ENCODE data around the gene TMC1. TPM values are rescaled to one million over a fixed set of nuclear protein-coding genes. Genes with fewer than 3 reads are reported as not detected.

The TMC1 gene
- total RNA-seq, 1 donor from 2014 or later: not detected

DNA sequence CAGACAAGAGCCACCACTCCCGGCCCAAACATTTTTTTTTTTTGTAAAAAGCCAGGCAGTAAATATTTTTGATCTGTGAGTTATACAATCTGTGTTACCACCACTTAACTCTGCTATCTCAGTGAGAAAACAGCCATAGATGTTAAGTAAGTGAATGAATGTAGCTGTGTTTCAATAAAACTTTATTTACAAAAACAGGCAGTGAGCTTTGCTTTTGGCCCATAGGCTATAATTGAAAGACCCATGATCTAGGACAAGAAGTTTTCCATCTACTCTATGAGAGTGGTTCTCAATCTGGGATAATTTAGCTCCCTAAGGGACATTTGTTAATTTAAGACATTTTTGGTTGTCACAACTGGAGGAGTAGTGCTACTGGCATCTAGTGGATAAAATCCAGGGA lies 91.0 kb downstream of the TMC1 start:
- Histone ChIP-seq H3K9me3 (no peaks in the 10 kb centered on the region), H3K4me3 (no peak overlapping the region), H3K4me1 (no peaks in the 10 kb centered on the region), H3K27me3 (no peaks in the 10 kb centered on the region), H3K27ac (no peak overlapping the region), H3K36me3 (no peaks in the 10 kb centered on the region)
- ATAC-seq (no peak), DNase-seq (no peak)
- intact Hi-C loops (cut with DNase I): no loop called here
- TF ChIP-seq, protein P1, sequence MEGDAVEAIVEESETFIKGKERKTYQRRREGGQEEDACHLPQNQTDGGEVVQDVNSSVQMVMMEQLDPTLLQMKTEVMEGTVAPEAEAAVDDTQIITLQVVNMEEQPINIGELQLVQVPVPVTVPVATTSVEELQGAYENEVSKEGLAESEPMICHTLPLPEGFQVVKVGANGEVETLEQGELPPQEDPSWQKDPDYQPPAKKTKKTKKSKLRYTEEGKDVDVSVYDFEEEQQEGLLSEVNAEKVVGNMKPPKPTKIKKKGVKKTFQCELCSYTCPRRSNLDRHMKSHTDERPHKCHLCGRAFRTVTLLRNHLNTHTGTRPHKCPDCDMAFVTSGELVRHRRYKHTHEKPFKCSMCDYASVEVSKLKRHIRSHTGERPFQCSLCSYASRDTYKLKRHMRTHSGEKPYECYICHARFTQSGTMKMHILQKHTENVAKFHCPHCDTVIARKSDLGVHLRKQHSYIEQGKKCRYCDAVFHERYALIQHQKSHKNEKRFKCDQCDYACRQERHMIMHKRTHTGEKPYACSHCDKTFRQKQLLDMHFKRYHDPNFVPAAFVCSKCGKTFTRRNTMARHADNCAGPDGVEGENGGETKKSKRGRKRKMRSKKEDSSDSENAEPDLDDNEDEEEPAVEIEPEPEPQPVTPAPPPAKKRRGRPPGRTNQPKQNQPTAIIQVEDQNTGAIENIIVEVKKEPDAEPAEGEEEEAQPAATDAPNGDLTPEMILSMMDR (IDR thresholded peaks at IDR 0.05): no peak

DNA sequence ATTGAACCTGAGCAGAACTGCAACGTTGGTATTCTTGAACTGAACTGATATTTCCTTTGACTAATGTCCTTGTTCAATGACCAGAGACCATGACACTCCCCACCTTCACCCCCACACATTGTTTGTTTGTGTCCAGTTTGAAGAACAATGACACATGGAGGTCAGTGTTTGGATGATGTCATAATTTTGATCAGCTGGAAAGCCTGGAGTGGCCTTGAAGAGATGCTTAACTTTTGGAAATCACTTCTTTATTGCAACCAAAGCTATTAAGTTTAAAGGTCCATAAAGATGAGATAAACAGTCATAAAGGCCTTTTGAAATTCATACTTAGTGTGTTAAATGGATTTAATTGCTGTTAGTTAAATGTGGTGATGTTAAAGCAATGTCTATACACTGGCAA lies 92.7 kb downstream of the TMC1 start:
- no peaks in the 10 kb centered on the region for H3K4me1 ChIP-seq
- H3K4me3 ChIP-seq: no peak overlapping the region
- no peak for ATAC-seq
- no peaks in the 10 kb centered on the region for H3K9me3 ChIP-seq
- DNase-seq: no peak
- TF ChIP-seq, protein P1 (IDR thresholded peaks at IDR 0.05): no peak
- intact Hi-C loops (cut with DNase I): no loop called here
- no peak overlapping the region for H3K27ac ChIP-seq
- H3K36me3 ChIP-seq: no peaks in the 10 kb centered on the region
- H3K27me3 ChIP-seq: no peaks in the 10 kb centered on the region

DNA sequence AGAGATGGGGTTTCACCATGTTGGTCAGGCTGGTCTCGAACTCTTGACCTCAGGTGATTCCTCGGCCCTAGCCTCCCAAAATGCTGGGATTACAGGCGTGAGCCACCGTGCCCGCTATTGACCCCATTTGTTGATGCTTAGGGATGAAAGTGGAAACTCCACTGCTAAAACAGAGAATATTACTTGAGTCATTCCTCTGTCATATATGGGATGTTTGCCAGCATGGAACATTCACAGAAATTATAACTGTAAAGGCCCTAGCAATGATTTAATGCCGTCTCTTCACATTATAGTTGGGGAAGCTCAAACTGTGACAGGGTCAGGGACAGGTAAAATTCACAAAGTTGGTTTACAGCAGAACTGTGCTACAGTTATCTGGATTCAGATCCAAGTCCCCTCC lies 94.5 kb downstream of the TMC1 start:
- ATAC-seq (no peak), DNase-seq (no peak)
- H3K27ac ChIP-seq: no peak overlapping the region
- no peaks in the 10 kb centered on the region for H3K36me3 ChIP-seq
- no peaks in the 10 kb centered on the region for H3K9me3 ChIP-seq
- intact Hi-C loops (cut with DNase I): no loop called here
- no peak overlapping the region for H3K4me3 ChIP-seq
- H3K27me3 ChIP-seq: no peaks in the 10 kb centered on the region
- H3K4me1 ChIP-seq: no peaks in the 10 kb centered on the region
- TF ChIP-seq, protein P1 (IDR thresholded peaks at IDR 0.05): no peak

DNA sequence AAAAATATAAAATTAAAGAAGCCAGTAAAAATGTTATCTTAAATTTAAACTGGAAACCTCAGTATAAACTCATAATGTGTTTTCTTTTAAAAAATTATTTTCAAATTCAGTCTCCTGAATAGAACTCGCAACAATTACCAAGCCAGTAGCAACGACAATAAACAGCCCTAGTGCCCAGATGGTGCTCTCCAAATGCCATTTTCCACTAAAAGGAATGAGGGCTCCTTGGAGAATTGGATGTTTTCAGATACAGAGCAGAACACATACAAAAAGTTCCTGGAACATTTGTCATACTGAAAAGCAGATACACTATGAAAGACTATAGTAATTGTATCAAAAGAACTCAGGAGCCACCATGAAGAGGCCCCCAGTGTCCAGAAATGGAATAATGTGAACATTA lies 97.4 kb downstream of the TMC1 start:
- no peaks in the 10 kb centered on the region for H3K36me3 ChIP-seq
- H3K4me1 ChIP-seq: no peaks in the 10 kb centered on the region
- no peak overlapping the region for H3K4me3 ChIP-seq
- ATAC-seq (no peak), DNase-seq (no peak)
- TF ChIP-seq, protein P1 (IDR thresholded peaks at IDR 0.05): no peak
- no peak overlapping the region for H3K27ac ChIP-seq
- H3K9me3 ChIP-seq: no peaks in the 10 kb centered on the region
- H3K27me3 ChIP-seq: no peaks in the 10 kb centered on the region
- intact Hi-C loops (cut with DNase I): no loop called here

DNA sequence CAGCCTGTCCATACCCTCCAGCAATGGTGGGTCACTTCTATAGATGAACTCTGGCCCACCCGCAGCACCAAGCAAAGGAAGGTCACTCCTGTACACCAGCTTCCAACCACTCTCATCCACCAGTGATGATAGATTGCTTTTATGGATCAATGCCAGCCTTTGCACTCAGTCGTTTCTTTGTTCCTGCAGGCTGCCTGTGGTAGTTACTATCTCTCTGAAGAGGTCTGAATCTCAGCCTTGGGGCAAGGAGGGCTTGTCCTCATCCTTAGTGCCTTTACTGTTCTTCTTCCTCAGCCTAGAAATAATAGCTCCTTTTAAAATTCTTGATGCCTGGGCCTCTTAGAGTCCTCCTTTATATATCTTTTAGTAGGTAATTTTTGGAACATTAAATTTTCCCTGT lies 100.8 kb downstream of the TMC1 start:
- ATAC-seq: no peak
- Histone ChIP-seq H3K36me3 (no peaks in the 10 kb centered on the region), H3K9me3 (no peaks in the 10 kb centered on the region), H3K4me3 (no peak overlapping the region), H3K27ac (no peak overlapping the region), H3K4me1 (no peaks in the 10 kb centered on the region), H3K27me3 (no peaks in the 10 kb centered on the region)
- TF ChIP-seq, protein P1 (IDR thresholded peaks at IDR 0.05): no peak
- intact Hi-C loops (cut with DNase I): no loop called here
- no peak for DNase-seq

DNA sequence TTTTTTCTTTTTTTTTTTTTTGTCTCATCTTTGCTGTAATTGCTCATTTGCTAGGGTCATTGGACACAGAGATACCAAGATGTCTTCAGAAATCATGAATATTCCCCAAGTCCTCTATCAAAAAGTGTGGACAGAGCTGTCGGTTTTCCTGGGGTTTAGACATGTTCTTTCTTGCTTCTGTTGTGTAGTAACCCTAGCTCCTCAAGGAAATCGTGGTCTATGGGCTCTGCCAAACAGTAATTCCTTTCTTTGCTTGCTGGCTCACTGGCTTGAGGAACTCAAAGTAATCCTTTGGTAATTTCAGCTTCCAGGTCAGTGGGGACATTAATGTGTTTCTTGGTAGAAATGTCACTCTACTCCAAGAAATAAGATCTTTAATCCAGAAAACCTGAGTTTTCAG lies 101.7 kb downstream of the TMC1 start:
- TF ChIP-seq, protein P1 (IDR thresholded peaks at IDR 0.05): no peak
- Histone ChIP-seq H3K36me3 (no peaks in the 10 kb centered on the region), H3K4me3 (no peak overlapping the region), H3K27me3 (no peaks in the 10 kb centered on the region), H3K27ac (no peak overlapping the region), H3K4me1 (no peaks in the 10 kb centered on the region), H3K9me3 (no peaks in the 10 kb centered on the region)
- DNase-seq: no peak
- intact Hi-C loops (cut with DNase I): no loop called here
- ATAC-seq: no peak
